Measurements from ENCODE around the gene METTL2B.
"Not testable (repeated sequence)": the region's sequence is repeated elsewhere in the genome, so short reads cannot be mapped to it uniquely, and the experiment has no call there.

Gene METTL2B

DNA sequence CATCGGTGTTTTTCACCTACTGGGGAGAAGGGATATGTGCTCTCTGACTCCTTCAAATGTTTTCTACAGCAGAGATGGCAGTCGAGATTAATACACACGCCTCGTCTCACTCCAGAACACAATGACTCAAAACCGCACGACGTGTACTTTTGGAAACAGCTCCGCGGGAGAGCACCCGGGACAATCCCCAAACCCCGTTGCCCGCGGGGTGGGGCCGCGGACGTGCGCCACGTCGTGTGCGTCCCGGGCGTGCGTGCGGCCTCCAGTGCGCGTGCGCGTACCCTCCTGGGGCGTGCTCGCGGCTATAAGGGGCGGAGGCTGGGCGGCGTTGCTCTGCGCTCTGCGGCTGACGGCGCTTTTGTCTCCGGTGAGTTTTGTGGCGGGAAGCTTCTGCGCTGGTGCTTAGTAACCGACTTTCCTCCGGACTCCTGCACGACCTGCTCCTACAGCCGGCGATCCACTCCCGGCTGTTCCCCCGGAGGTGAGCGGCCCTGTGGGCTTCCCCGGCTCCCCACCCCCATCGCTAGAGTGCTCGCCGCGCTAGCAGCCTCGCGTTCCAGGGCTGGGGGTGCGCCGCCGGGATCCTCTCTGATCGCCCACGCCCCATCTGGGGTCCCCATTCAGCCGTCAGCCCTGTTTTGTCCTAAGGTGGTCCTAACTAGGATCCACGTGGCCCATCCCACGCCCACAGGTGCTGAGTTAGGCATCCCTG is 20.8 kb upstream of the METTL2B start, which contains the start of gene HILPDA:
Gene HILPDA (plus strand): TSS at position 336 of the 712 bp plus-strand sequence. CDS start 1,391 bp downstream, outside the sequence.
- TF ChIP-seq, protein P1, sequence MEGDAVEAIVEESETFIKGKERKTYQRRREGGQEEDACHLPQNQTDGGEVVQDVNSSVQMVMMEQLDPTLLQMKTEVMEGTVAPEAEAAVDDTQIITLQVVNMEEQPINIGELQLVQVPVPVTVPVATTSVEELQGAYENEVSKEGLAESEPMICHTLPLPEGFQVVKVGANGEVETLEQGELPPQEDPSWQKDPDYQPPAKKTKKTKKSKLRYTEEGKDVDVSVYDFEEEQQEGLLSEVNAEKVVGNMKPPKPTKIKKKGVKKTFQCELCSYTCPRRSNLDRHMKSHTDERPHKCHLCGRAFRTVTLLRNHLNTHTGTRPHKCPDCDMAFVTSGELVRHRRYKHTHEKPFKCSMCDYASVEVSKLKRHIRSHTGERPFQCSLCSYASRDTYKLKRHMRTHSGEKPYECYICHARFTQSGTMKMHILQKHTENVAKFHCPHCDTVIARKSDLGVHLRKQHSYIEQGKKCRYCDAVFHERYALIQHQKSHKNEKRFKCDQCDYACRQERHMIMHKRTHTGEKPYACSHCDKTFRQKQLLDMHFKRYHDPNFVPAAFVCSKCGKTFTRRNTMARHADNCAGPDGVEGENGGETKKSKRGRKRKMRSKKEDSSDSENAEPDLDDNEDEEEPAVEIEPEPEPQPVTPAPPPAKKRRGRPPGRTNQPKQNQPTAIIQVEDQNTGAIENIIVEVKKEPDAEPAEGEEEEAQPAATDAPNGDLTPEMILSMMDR (IDR thresholded peaks at IDR 0.05; ENCODE audit: low read length, missing control alignments): no peak
- peak within 1 kb of the TSS; percentile 97 for H3K4me3 ChIP-seq (replicated peaks; ENCODE audit: low read depth, low read length)
- peak; percentile 97 for DNase-seq (ENCODE audit: low read depth)

DNA sequence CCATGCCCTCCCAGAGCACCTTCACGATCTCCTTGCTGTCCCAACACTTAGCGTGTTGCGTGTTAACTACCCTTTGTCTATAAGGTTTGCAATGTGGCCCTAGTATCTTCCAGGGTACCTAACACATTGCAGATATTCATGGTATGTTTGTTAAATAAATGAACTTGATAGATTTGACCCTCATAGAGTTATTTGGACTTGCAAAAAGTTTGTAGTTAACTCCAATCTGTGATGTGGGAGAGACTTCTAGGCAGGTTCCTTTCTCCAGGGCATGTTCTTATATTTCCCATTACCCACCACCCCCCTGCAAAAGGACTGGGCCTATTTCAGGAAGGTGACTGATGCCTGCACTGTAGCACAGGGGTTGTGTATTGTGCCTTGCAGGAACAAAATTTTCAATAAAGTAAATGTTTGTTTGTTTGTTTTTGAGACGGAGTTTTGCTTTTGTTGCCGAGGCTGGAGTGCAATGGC is 20.3 kb upstream of the METTL2B start:
- no peak for DNase-seq (ENCODE audit: low read depth)
- TF ChIP-seq, protein P1 (IDR thresholded peaks at IDR 0.05; ENCODE audit: low read length, missing control alignments): no peak
- H3K4me3 ChIP-seq (replicated peaks; ENCODE audit: low read depth, low read length): peak overlapping the region; percentile 97

DNA sequence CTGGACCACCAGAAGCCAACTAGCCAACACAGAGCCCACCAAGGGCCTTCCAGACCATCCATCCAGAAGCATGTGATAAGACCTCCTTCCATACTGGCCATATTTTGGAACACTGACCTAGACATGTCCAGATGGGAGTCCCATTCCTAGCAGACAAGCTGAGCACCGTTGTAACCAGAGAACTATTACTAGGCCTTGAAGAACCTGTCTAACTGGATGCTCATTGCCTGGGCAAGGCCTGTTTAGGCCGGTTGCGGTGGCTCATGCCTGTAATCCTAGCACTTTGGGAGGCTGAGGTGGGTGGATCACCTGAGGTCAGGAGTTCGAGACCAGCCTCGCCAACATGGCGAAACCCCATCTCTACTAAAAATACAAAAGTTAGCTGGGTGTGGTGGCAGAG is 19.2 kb upstream of the METTL2B start:
- peak overlapping the region; percentile 97 for H3K4me3 ChIP-seq (replicated peaks; ENCODE audit: low read depth, low read length)
- DNase-seq (ENCODE audit: low read depth): not testable (repeated sequence)

DNA sequence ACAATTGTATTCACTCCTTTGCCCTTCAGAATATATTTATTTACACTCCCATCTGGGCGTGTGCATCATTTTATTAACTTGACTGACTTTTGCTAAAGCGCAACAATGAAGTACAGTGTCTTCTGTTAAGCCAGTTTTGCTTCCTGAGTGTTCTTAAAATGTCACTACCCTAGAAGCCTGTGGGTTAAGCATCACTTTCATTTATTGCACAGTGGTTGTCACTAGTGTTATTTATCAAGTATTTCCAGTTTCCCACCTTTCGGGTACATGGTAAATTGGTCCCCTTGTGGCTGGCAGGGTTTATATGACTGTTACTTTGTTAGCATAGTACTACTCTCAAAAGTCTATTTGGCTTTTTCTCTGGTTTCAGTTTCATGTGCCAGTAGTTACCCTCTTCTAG is 17.6 kb upstream of the METTL2B start:
- H3K4me3 ChIP-seq (replicated peaks; ENCODE audit: low read depth, low read length): no peak overlapping the region
- TF ChIP-seq, protein P1 (IDR thresholded peaks at IDR 0.05; ENCODE audit: low read length, missing control alignments): no peak
- DNase-seq (ENCODE audit: low read depth): no peak

DNA sequence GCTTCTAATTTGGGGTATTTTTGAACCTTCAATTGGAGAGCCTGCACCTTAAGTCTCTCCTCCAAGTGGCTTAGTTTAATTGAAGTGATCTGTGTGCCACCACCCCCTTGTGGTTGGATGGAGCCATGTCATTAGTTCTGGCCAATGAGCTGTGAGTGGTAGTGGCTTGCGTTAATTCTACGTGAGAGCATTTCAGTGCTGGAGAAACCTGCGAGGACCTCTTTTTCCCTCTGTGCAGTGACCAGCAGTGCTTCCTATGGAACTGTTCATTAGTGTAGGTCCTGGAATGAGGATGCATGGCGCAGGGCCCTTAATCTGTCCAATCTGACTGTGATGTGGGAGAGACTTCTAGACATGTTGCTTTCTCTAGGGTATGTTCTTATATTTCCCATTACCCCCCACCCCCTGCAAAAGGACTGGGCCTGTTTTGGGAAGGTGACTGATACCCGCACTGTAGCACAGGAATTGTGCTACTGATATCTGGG is 17.1 kb upstream of the METTL2B start:
- no peak overlapping the region for H3K4me3 ChIP-seq (replicated peaks; ENCODE audit: low read depth, low read length)
- TF ChIP-seq, protein P1 (IDR thresholded peaks at IDR 0.05; ENCODE audit: low read length, missing control alignments): peak; percentile 85
- DNase-seq (ENCODE audit: low read depth): peak; percentile 81

DNA sequence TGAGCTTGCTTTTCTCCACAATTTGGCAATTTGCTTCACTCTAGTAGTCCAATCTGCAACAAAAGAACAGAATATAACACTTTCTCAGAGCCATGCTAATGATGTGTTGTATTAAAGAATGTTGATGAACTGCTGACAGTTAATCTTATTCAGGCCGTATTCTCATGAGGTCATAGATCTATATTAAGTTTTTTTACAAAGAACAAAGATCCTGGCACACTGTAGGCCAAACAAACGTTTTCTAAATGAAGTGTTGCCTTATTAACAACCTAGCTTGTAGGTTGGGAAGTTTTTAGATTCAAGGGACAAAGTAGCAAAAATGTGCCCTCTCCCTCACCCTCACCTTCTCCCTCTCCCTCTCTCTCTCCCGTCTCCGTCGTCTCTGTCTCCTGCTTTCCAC is 14.1 kb upstream of the METTL2B start:
- TF ChIP-seq, protein P1 (IDR thresholded peaks at IDR 0.05; ENCODE audit: low read length, missing control alignments): no peak
- H3K4me3 ChIP-seq (replicated peaks; ENCODE audit: low read depth, low read length): no peak overlapping the region
- no peak for DNase-seq (ENCODE audit: low read depth)

DNA sequence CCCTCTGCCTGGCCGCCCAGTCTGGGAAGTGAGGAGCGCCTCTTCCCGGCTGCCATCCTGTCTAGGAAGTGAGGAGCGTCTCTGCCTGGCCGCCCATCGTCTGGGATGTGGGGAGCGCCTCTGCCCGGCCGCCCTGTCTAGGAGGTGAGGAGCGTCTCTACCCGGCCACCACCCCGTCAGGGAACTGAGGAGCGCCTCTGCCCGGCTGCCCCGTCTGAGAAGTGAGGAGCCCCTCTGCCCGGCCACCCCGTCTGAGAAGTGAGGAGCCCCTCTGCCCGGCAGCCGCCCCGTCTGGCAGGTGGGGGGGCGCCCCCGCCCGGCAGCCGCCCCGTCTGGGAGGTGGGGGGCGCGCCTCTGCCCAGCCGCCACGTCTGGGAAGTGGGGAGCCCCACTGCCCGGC is 13.2 kb upstream of the METTL2B start:
- not testable (repeated sequence) for DNase-seq (ENCODE audit: low read depth); H3K4me3 ChIP-seq (replicated peaks; ENCODE audit: low read depth, low read length)

DNA sequence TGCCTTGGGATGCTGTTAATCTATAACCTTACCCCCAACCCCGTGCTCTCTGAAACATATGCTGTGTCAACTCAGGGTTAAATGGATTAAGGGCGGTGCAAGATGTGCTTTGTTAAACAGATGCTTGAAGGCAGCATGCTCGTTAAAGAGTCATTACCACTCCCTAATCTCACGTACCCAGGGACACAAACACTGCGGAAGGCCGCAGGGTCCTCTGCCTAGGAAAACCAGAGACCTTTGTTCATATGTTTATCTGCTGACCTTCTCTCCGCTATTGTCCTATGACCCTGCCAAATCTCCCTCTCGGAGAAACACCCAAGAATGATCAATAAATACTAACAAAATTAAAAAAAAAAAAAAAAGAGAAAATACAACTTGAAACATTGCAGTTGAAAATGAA is 12.6 kb upstream of the METTL2B start:
- H3K4me3 ChIP-seq (replicated peaks; ENCODE audit: low read depth, low read length); DNase-seq (ENCODE audit: low read depth): not testable (repeated sequence)

DNA sequence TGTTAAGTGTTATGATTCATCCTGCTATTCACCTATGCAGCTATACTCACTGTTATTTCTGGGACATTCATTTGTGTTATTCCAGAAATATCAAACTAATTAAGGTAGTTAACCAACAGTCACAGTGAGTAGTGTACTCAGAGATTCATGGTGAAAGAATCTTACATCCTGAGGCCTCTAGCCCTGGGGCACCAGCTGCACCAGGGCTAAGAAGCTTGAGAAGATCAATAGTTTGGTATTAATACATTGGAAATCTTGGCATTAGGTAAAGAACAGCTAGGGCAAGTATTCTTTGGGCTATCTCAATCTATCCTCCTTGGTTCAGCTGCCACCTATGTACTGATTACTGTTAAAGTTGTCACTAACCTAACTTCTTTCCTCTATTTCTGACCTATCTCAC is 9.7 kb upstream of the METTL2B start:
- DNase-seq (ENCODE audit: low read depth); H3K4me3 ChIP-seq (replicated peaks; ENCODE audit: low read depth, low read length): not testable (repeated sequence)

DNA sequence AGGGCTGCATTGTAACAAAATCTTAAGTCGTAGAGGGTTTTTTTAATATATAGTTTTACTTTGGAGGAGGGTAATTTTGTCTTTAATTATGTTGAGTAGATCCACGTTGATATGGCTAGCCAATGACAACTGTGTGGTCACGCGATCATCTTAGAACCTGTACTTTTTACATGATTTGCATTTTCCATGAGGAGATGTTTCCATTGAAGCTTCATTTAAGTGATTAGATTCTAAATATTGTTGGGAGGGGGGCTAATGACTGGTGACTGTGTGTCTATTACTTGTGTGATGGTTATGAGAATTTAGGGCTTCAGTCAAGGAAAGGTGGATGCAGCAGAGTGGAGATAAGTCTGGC is 765 bp downstream of the METTL2B start:
- DNase-seq (ENCODE audit: low read depth): not testable (repeated sequence)
- peak overlapping the region; percentile 78 for H3K4me3 ChIP-seq (replicated peaks; ENCODE audit: low read depth, low read length)

DNA sequence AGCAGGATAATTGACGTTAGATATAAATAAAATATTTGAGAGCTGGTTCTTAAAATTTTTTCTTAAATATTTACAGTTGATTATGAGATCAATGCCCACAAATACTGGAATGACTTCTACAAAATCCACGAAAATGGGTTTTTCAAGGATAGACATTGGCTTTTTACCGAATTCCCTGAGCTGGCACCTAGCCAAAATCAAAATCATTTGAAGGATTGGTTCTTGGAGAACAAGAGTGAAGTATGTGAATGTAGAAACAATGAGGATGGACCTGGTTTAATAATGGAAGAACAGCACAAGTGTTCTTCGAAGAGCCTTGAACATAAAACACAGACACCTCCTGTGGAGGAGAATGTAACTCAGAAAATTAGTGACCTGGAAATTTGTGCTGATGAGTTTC is 2.5 kb downstream of the METTL2B start:
- not testable (repeated sequence) for DNase-seq (ENCODE audit: low read depth); H3K4me3 ChIP-seq (replicated peaks; ENCODE audit: low read depth, low read length)

DNA sequence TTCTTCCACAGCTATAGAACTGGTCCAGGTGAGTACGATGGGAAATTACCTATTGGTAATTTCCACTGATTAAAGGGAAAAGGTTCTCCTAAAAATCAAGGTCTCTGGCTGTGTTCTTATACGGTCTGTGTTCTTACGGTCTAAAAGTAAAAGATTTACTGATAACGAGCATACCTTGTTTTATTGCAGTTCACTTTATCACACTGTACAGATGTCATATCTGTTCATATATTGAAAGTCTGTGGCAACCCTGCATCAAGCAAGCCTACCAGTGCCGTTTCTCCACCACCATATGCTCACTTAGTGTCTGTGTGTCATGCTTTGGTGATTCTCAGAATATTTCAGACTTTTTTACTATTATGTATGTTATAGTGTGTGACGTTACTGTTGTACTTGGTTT is 11.6 kb downstream of the METTL2B start:
- DNase-seq (ENCODE audit: low read depth); H3K4me3 ChIP-seq (replicated peaks; ENCODE audit: low read depth, low read length): not testable (repeated sequence)

Measured in fibroblast of pulmonary artery (primary cell).